T-helper 2 cell treated with Interferon-gamma antibody and Interleukin-4, amounts not matched to agents 5 μg/mL and 100 μg/mL, for 36 hours (primary cell): ENCODE data around the gene FAM181A.

Experiments used
- DNase-seq: peaks from one replicate; pipeline ENCODE4 v3.0.0; 2021; ENCODE audit warnings: low spot score
- H3K27ac Mint-ChIP-seq: one replicate; pipeline ENCODE4 v1.8.0; 2021; ENCODE audit warnings: mild to moderate bottlenecking, mixed read lengths
- H3K27me3 Mint-ChIP-seq: one replicate; pipeline ENCODE4 v1.8.0; 2021; ENCODE audit warnings: low read depth, mixed read lengths
- H3K36me3 Mint-ChIP-seq: one replicate; pipeline ENCODE4 v1.8.0; 2021; ENCODE audit warnings: low read depth, mixed read lengths
- H3K4me1 Mint-ChIP-seq: one replicate; pipeline ENCODE4 v1.8.0; 2021; ENCODE audit warnings: low read depth, mixed read lengths
- H3K4me3 Mint-ChIP-seq: one replicate; pipeline ENCODE4 v1.8.0; 2022; ENCODE audit warnings: mild to moderate bottlenecking, moderate library complexity, mixed read lengths
- H3K9me3 Mint-ChIP-seq: one replicate; pipeline ENCODE4 v1.8.0; 2021; ENCODE audit warnings: mixed read lengths

The FAM181A gene

GRCh38 chr14:93954900-93955849, 28.0 kb downstream of the FAM181A start:
- H3K4me1 Mint-ChIP-seq = peaks cover 86% of the 10 kb centered on the region
- H3K4me3 Mint-ChIP-seq = peak overlapping the region; percentile 88
- no peaks in the 10 kb centered on the region for H3K9me3 Mint-ChIP-seq
- H3K36me3 Mint-ChIP-seq = peaks cover 82% of the 10 kb centered on the region
- no peak for DNase-seq
- H3K27me3 Mint-ChIP-seq = no peaks in the 10 kb centered on the region
- H3K27ac Mint-ChIP-seq = peak overlapping the region; percentile 90

GRCh38 chr14:93955850-93956481, 28.8 kb downstream of the FAM181A start:
- Mint-ChIP-seq H3K27me3 (no peaks in the 10 kb centered on the region), H3K4me3 (peak overlapping the region; percentile 88), H3K27ac (peak overlapping the region; percentile 90), H3K36me3 (peaks cover 76% of the 10 kb centered on the region), H3K4me1 (peaks cover 84% of the 10 kb centered on the region), H3K9me3 (no peaks in the 10 kb centered on the region)
- DNase-seq = no peak

GRCh38 chr14:93956514-93957332, 29.6 kb downstream of the FAM181A start:
- no peaks in the 10 kb centered on the region for H3K9me3 Mint-ChIP-seq
- peak overlapping the region; percentile 90 for H3K27ac Mint-ChIP-seq
- peaks cover 76% of the 10 kb centered on the region for H3K36me3 Mint-ChIP-seq
- H3K4me1 Mint-ChIP-seq = peaks cover 86% of the 10 kb centered on the region
- H3K4me3 Mint-ChIP-seq = peak overlapping the region; percentile 88
- no peak for DNase-seq
- no peaks in the 10 kb centered on the region for H3K27me3 Mint-ChIP-seq

- Mint-ChIP-seq H3K4me1 (peaks cover 90% of the 10 kb centered on the region), H3K27me3 (no peaks in the 10 kb centered on the region), H3K4me3 (peak overlapping the region; percentile 88), H3K9me3 (no peaks in the 10 kb centered on the region), H3K27ac (peak overlapping the region; percentile 90), H3K36me3 (peaks cover 72% of the 10 kb centered on the region)
- DNase-seq = no peak
Measured at GRCh38 chr14:93957333-93957710, 30.2 kb downstream of the FAM181A start.

GRCh38 chr14:93957751-93958566, 30.8 kb downstream of the FAM181A start:
- peak overlapping the region; percentile 88 for H3K4me3 Mint-ChIP-seq
- peaks cover 91% of the 10 kb centered on the region for H3K4me1 Mint-ChIP-seq
- peaks cover 65% of the 10 kb centered on the region for H3K36me3 Mint-ChIP-seq
- no peak for DNase-seq
- no peaks in the 10 kb centered on the region for H3K9me3 Mint-ChIP-seq
- peak overlapping the region; percentile 99 for H3K27ac Mint-ChIP-seq
- H3K27me3 Mint-ChIP-seq = no peaks in the 10 kb centered on the region

GRCh38 chr14:93958567-93959238, 31.6 kb downstream of the FAM181A start:
- Mint-ChIP-seq H3K27me3 (no peaks in the 10 kb centered on the region), H3K4me3 (peak overlapping the region; percentile 82), H3K27ac (peak overlapping the region; percentile 99), H3K4me1 (peaks cover 91% of the 10 kb centered on the region), H3K36me3 (peaks cover 62% of the 10 kb centered on the region), H3K9me3 (no peaks in the 10 kb centered on the region)
- no peak for DNase-seq

GRCh38 chr14:93959239-93960107, 32.3 kb downstream of the FAM181A start:
- peaks cover 61% of the 10 kb centered on the region for H3K36me3 Mint-ChIP-seq
- H3K4me1 Mint-ChIP-seq = peaks cover 91% of the 10 kb centered on the region
- no peaks in the 10 kb centered on the region for H3K27me3 Mint-ChIP-seq

GRCh38 chr14:93960108-93960475, 32.9 kb downstream of the FAM181A start:
- DNase-seq = peak; percentile 51
- H3K4me3 Mint-ChIP-seq = peak overlapping the region; percentile 82
- H3K27me3 Mint-ChIP-seq = no peaks in the 10 kb centered on the region
- peak overlapping the region; percentile 99 for H3K27ac Mint-ChIP-seq
- peaks cover 91% of the 10 kb centered on the region for H3K4me1 Mint-ChIP-seq
- H3K36me3 Mint-ChIP-seq = peaks cover 61% of the 10 kb centered on the region
- no peaks in the 10 kb centered on the region for H3K9me3 Mint-ChIP-seq

More at GRCh38 chr14:93959239-93960107, 32.3 kb downstream of the FAM181A start:
- DNase-seq = peak; percentile 98
- Mint-ChIP-seq H3K9me3 (no peaks in the 10 kb centered on the region), H3K27ac (peak overlapping the region; percentile 99), H3K4me3 (peak overlapping the region; percentile 82)

GRCh38 chr14:93960774-93961438, 33.8 kb downstream of the FAM181A start:
- no peak for DNase-seq
- Mint-ChIP-seq H3K27ac (peak overlapping the region; percentile 99), H3K9me3 (no peaks in the 10 kb centered on the region), H3K4me1 (peaks cover 88% of the 10 kb centered on the region), H3K36me3 (peaks cover 62% of the 10 kb centered on the region), H3K4me3 (peak overlapping the region; percentile 82), H3K27me3 (no peaks in the 10 kb centered on the region)

GRCh38 chr14:93961620-93962019, 34.5 kb downstream of the FAM181A start:
- peaks cover 63% of the 10 kb centered on the region for H3K36me3 Mint-ChIP-seq
- DNase-seq = no peak
- H3K27ac Mint-ChIP-seq = peak overlapping the region; percentile 92
- H3K9me3 Mint-ChIP-seq = no peaks in the 10 kb centered on the region
- H3K4me3 Mint-ChIP-seq = peak overlapping the region; percentile 74
- no peaks in the 10 kb centered on the region for H3K27me3 Mint-ChIP-seq
- H3K4me1 Mint-ChIP-seq = peaks cover 85% of the 10 kb centered on the region

GRCh38 chr14:93962701-93963601, 35.8 kb downstream of the FAM181A start:
- H3K27me3 Mint-ChIP-seq = no peaks in the 10 kb centered on the region
- peak overlapping the region; percentile 99 for H3K27ac Mint-ChIP-seq
- H3K36me3 Mint-ChIP-seq = peaks cover 61% of the 10 kb centered on the region
- H3K4me1 Mint-ChIP-seq = peaks cover 85% of the 10 kb centered on the region
- peak; percentile 71 for DNase-seq
- no peaks in the 10 kb centered on the region for H3K9me3 Mint-ChIP-seq
- H3K4me3 Mint-ChIP-seq = peak overlapping the region; percentile 80
